ENCODE results near the gene ARHGAP40. TPM values are rescaled to one million over a fixed set of nuclear protein-coding genes. Genes with fewer than 3 reads are reported as not detected.

ARHGAP40 gene
- total and polyA plus RNA-seq, 2 of the 8 experiments (the other 6 are each of a cell fraction or from before 2014, with no cell fraction given), result 0.74 to 1.4 TPM

- H3K18ac ChIP-seq (ENCODE audit: extremely low read depth, low read length), result no peak overlapping the region
- no peak overlapping the region for H2BK15ac ChIP-seq (ENCODE audit: low read length)
- CTCF ChIA-PET (ENCODE audit: partially characterized antibody), result interaction anchor here (0.6 to 7.3 kb wide), 12 partner anchors 12 to 236 kb away, joined by 3 to 37 read pairs (median 4); partner anchors contain the start of gene SLC32A1
- POLR2A ChIA-PET (ENCODE audit: partially characterized antibody), result interaction anchor here (1.2 to 1.3 kb wide), 2 partner anchors 19 to 31 kb away, joined by 3 to 4 read pairs; no protein-coding TSS in a partner anchor
- H4K8ac ChIP-seq (ENCODE audit: extremely low read depth, insufficient read depth, low read length), result no peak overlapping the region
- no peak overlapping the region for H3K23ac ChIP-seq (ENCODE audit: insufficient read length)
- H4K20me1 ChIP-seq (replicated peaks in 1 of 2; ENCODE audit: control insufficient read depth in 1 of 2, insufficient read depth in 2 of 2, low read length in 2 of 2), result peaks cover 0 to 4% of the 10 kb centered on the region in 2 experiments
- H2AK5ac ChIP-seq (ENCODE audit: low read depth, low read length), result no peak overlapping the region
- no peaks in the 10 kb centered on the region for H3K36me3 ChIP-seq (ENCODE audit: control insufficient read depth in 2 of 4, insufficient read depth in 4 of 4, low read length in 3 of 4)
- no peak overlapping the region for H3K4me2 ChIP-seq (ENCODE audit: insufficient read depth in 1 of 2, low read depth in 2 of 2, low read length in 2 of 2)
- H4K91ac ChIP-seq (replicated peaks; ENCODE audit: insufficient read length, low read length), result no peak overlapping the region
- H3K9ac ChIP-seq (replicated peaks in 1 of 4; ENCODE audit: extremely low read depth in 1 of 4, low read depth in 3 of 4, low read length in 3 of 4), result no peak overlapping the region
- no peak overlapping the region for H2BK20ac ChIP-seq (ENCODE audit: low read length)
- no peaks in the 10 kb centered on the region for H3K9me3 ChIP-seq (ENCODE audit: insufficient read depth in 2 of 2, low read depth in 1 of 2, low read length in 1 of 2)
- no peaks in the 10 kb centered on the region for H3K79me2 ChIP-seq (ENCODE audit: control insufficient read depth in 1 of 2, insufficient read depth in 2 of 2, low read length in 2 of 2)
- H2BK12ac ChIP-seq (ENCODE audit: low read depth, low read length), result no peak overlapping the region
- no peak overlapping the region for H2BK120ac ChIP-seq (replicated peaks; ENCODE audit: low read depth, low read length)
- H3K56ac ChIP-seq (replicated peaks; ENCODE audit: insufficient read length, low read depth, low read length), result no peak overlapping the region
- H2AFZ ChIP-seq (ENCODE audit: low read length), result no peak overlapping the region
- DNase-seq (ENCODE audit: low read depth in 1 of 2, low spot score in 2 of 2) (peak in 1 of 2 experiments; percentile 90), FAIRE-seq (peak; percentile 91)
- H3K27me3 ChIP-seq (replicated peaks in 1 of 4; ENCODE audit: control insufficient read depth in 3 of 4, extremely low read depth in 1 of 4, insufficient read depth in 3 of 4, low read length in 3 of 4), result peaks cover 0 to 7% (median 0%) of the 10 kb centered on the region in 4 experiments; a peak in 3 of 7 replicates
- no peak overlapping the region for H3K14ac ChIP-seq (ENCODE audit: insufficient read length)
- H3K4me1 ChIP-seq (replicated peaks in 1 of 4; ENCODE audit: control insufficient read depth in 3 of 4, insufficient read depth in 4 of 4, low read length in 3 of 4), result peaks cover 0 to 3% (median 1%) of the 10 kb centered on the region in 4 experiments; a peak in 3 of 7 replicates
- H3K4ac ChIP-seq (replicated peaks; ENCODE audit: insufficient read length, low read depth, low read length), result no peak overlapping the region
- H3K4me3 ChIP-seq (ENCODE audit: extremely low read depth in 1 of 4, insufficient read depth in 2 of 4, low read depth in 3 of 4, low read length in 4 of 4), result no peak overlapping the region
- no peaks in the 10 kb centered on the region for H3K79me1 ChIP-seq (ENCODE audit: low read depth, low read length)
- no peak overlapping the region; the same call in 1 of the 2 replicates for H2BK5ac ChIP-seq (ENCODE audit: low read depth, low read length)
- H3K27ac ChIP-seq (ENCODE audit: low read depth, low read length), result no peak overlapping the region
- WGBS, 2 experiments (ENCODE audit: extremely low coverage in 1 of 2, insufficient coverage in 1 of 2, insufficient read length in 1 of 2, insufficient replicate concordance in 2 of 2, low coverage in 1 of 2, low lambda C conversion rate in 2 of 2, missing lambda C conversion rate in 1 of 2), result 62% methylated on average over 13 of the region's 13 CpGs; no CpG with 5 or more reads in 1 of the 2 experiments
- no peak overlapping the region for H4K5ac ChIP-seq (ENCODE audit: insufficient read length, low read depth, low read length)
- H3K23me2 ChIP-seq (ENCODE audit: low read depth, low read length), result no peaks in the 10 kb centered on the region
- TF ChIP-seq KDM5A (IDR thresholded peaks at IDR 0.05; ENCODE audit: low read length) (no peak), TAF7 (optimal IDR thresholded peaks at IDR 0.05; ENCODE audit: borderline replicate concordance, low read depth, low read length) (peak; percentile 46), HDAC2 (IDR thresholded peaks at IDR 0.05; ENCODE audit: borderline replicate concordance in 1 of 2, low read depth in 2 of 2, low read length in 2 of 2) (no peak), BCL11A (IDR thresholded peaks at IDR 0.05; ENCODE audit: low read depth in 2 of 2, low read length in 2 of 2) (no peak), SAP30 (IDR thresholded peaks at IDR 0.05; ENCODE audit: insufficient read depth, insufficient replicate concordance, low read length) (no peak), YY1 (IDR thresholded peaks at IDR 0.05; ENCODE audit: low read depth, low read length) (0 out of 2 replicates have a peak, but pooled peaks have one; percentile 49), RAD21 (IDR thresholded peaks at IDR 0.05 in 1 of 2, conservative IDR thresholded peaks at IDR 0.05 in 1 of 2; ENCODE audit: low read depth in 2 of 2, low read length in 2 of 2) (0 out of 4 replicates have a peak, but pooled peaks of 1 of the 2 experiments have one; percentile 9), EGR1 (IDR thresholded peaks at IDR 0.05; ENCODE audit: borderline replicate concordance, low read depth, low read length) (no peak), CBX8 (IDR thresholded peaks at IDR 0.05; ENCODE audit: borderline replicate concordance, low read depth, low read length) (no peak)
Measured at GRCh38 chr20:38692436-38693411, 91.1 kb downstream of the ARHGAP40 start.

Data from H1 (cell line).